ENCODE data around the gene F5. TPM values are rescaled to one million over a fixed set of nuclear protein-coding genes. Genes with fewer than 3 reads are reported as not detected.

The F5 gene
- total RNA-seq, 1 donor from 2014 or later = 1.6 TPM

GRCh38 chr1:169576935-169577331, 9.3 kb downstream of the F5 start:
- intact Hi-C loops (cut with DNase I) = no loop called here
- Histone ChIP-seq H3K27ac (no peak overlapping the region), H3K4me3 (no peak overlapping the region), H3K9me3 (no peaks in the 10 kb centered on the region), H3K36me3 (no peaks in the 10 kb centered on the region), H3K4me1 (no peaks in the 10 kb centered on the region), H3K27me3 (no peaks in the 10 kb centered on the region)
- no peak for TF ChIP-seq CTCF (IDR thresholded peaks at IDR 0.05)
- ATAC-seq (no peak), DNase-seq (no peak)

GRCh38 chr1:169576241-169576934, 9.9 kb downstream of the F5 start:
- DNase-seq (no peak), ATAC-seq (no peak)
- TF ChIP-seq CTCF (IDR thresholded peaks at IDR 0.05) = no peak
- Histone ChIP-seq H3K27ac (no peak overlapping the region), H3K4me1 (no peaks in the 10 kb centered on the region), H3K36me3 (no peaks in the 10 kb centered on the region), H3K4me3 (no peak overlapping the region), H3K9me3 (no peaks in the 10 kb centered on the region), H3K27me3 (no peaks in the 10 kb centered on the region)
- intact Hi-C loops (cut with DNase I) = no loop called here

GRCh38 chr1:169574336-169574735, 11.9 kb downstream of the F5 start:
- DNase-seq = no peak
- Histone ChIP-seq H3K4me3 (no peak overlapping the region), H3K27ac (no peak overlapping the region), H3K4me1 (no peaks in the 10 kb centered on the region), H3K27me3 (no peaks in the 10 kb centered on the region), H3K9me3 (no peaks in the 10 kb centered on the region), H3K36me3 (no peaks in the 10 kb centered on the region)
- no peak for ATAC-seq
- no peak for TF ChIP-seq CTCF (IDR thresholded peaks at IDR 0.05)
- intact Hi-C loops (cut with DNase I) = no loop called here

- no peaks in the 10 kb centered on the region for H3K9me3 ChIP-seq
- intact Hi-C loops (cut with DNase I) = no loop called here
- H3K4me1 ChIP-seq = no peaks in the 10 kb centered on the region
- ATAC-seq (no peak), DNase-seq (no peak)
- no peak overlapping the region for H3K27ac ChIP-seq
- H3K27me3 ChIP-seq = no peaks in the 10 kb centered on the region
- no peaks in the 10 kb centered on the region for H3K36me3 ChIP-seq
- TF ChIP-seq CTCF (IDR thresholded peaks at IDR 0.05) = no peak
- no peak overlapping the region for H3K4me3 ChIP-seq
Measured at GRCh38 chr1:169572187-169572586, 14.1 kb downstream of the F5 start.

- no peak overlapping the region for H3K4me3 ChIP-seq
- H3K9me3 ChIP-seq = no peaks in the 10 kb centered on the region
- intact Hi-C loops (cut with DNase I) = no loop called here
- no peak for TF ChIP-seq CTCF (IDR thresholded peaks at IDR 0.05)
- H3K4me1 ChIP-seq = no peaks in the 10 kb centered on the region
- H3K36me3 ChIP-seq = no peaks in the 10 kb centered on the region
- H3K27me3 ChIP-seq = no peaks in the 10 kb centered on the region
- H3K27ac ChIP-seq = no peak overlapping the region
- ATAC-seq (no peak), DNase-seq (no peak)
Measured at GRCh38 chr1:169571450-169571849, 14.8 kb downstream of the F5 start.

- H3K9me3 ChIP-seq = no peaks in the 10 kb centered on the region
- ATAC-seq (no peak), DNase-seq (no peak)
- H3K4me3 ChIP-seq = no peak overlapping the region
- TF ChIP-seq CTCF (IDR thresholded peaks at IDR 0.05) = no peak
- no peaks in the 10 kb centered on the region for H3K36me3 ChIP-seq
- H3K27me3 ChIP-seq = no peaks in the 10 kb centered on the region
- intact Hi-C loops (cut with DNase I) = no loop called here
- no peak overlapping the region for H3K27ac ChIP-seq
- no peaks in the 10 kb centered on the region for H3K4me1 ChIP-seq
Measured at GRCh38 chr1:169570172-169570574, 16.1 kb downstream of the F5 start.

All from upper lobe of right lung (tissue), 1 donor.